DND-41 (cell line): ENCODE data around the gene POU2F1.

ENCODE experiments used
- EZH2 ChIP-seq: IDR thresholded peaks from 3 replicates; pipeline ENCODE4 v1.6.1; 2012; ENCODE audit warnings: borderline replicate concordance, low read depth, mild to moderate bottlenecking, moderate library complexity, low read length, inconsistent platforms; ENCODE audit not compliant: severe bottlenecking
- TF ChIP-seq, protein P1 (sequence below): IDR thresholded peaks from 2 replicates; pipeline ENCODE4 v1.5.1; 2012; ENCODE audit warnings: borderline replicate concordance, low read length, moderate library complexity, mild to moderate bottlenecking; ENCODE audit not compliant: poor library complexity, severe bottlenecking; ENCODE audit errors: extremely low read depth

- TF ChIP-seq, protein P1, sequence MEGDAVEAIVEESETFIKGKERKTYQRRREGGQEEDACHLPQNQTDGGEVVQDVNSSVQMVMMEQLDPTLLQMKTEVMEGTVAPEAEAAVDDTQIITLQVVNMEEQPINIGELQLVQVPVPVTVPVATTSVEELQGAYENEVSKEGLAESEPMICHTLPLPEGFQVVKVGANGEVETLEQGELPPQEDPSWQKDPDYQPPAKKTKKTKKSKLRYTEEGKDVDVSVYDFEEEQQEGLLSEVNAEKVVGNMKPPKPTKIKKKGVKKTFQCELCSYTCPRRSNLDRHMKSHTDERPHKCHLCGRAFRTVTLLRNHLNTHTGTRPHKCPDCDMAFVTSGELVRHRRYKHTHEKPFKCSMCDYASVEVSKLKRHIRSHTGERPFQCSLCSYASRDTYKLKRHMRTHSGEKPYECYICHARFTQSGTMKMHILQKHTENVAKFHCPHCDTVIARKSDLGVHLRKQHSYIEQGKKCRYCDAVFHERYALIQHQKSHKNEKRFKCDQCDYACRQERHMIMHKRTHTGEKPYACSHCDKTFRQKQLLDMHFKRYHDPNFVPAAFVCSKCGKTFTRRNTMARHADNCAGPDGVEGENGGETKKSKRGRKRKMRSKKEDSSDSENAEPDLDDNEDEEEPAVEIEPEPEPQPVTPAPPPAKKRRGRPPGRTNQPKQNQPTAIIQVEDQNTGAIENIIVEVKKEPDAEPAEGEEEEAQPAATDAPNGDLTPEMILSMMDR, result no peak
- TF ChIP-seq EZH2, result no peak
These were observed 71.5 kb downstream of the POU2F1 start for GRCh38 chr1:167292216-167292615.
